ENCODE results near the gene NCDN.

Gene NCDN

DNA sequence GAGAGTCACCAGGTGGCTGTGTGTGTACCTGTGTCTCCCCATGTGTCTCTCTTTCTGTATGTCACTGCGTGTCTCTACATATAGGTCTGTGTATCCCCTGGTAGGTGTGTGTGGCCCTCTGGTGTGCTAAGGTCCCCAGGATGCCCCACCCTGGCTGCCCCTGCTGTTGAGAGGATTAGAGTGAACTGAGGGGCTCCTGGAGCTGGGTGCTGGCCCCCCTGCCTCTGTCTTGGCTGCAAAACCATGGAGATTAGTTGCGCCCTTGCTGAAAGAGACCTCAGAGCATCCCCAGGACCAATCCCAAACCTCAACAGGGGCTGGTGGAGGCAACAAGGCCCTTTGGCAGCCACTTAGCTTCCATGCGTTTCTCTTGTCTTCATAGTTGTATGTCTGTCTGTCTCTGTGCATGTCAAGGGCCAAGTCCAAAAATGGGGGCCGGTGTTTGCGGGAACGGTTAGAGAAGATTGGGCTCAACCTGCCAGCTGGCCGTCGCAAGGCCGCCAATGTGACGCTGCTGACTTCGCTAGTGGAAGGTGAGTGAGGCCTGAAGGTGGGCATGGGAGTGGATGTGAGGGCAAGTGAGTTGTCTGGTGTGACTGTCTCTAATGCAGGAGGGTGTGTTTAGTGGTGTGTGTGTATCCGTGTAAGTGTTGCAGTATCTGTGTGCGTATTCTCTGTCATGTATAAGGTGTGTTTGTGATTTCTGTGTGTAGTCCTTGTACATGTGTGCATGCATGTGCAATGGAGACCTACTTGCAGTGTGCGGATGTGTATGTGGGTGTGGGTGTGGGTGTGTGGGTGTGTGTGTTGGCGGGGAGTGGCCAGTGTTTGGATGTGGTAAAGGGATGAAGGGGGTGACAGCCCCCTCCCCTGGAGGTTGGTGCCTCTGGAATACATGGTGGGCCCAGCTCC, 32.2 kb downstream of the NCDN start:
- no peak overlapping the region for H3K27ac ChIP-seq
- no peak overlapping the region for H2AFZ ChIP-seq (ENCODE audit: low read depth)
- no peaks in the 10 kb centered on the region for H3K79me2 ChIP-seq (ENCODE audit: insufficient read depth, low read depth)
- H3K4me2 ChIP-seq, result no peak overlapping the region
- no peak overlapping the region for H3K4me3 ChIP-seq (IDR thresholded peaks at IDR 0.05; ENCODE audit: insufficient read depth, low read depth, low read length)
- no peaks in the 10 kb centered on the region for H4K20me1 ChIP-seq (ENCODE audit: insufficient read depth)
- H3K27me3 ChIP-seq (ENCODE audit: insufficient read depth, low read depth), result no peaks in the 10 kb centered on the region
- H3K36me3 ChIP-seq (ENCODE audit: insufficient read depth), result no peaks in the 10 kb centered on the region
- TF ChIP-seq, protein P1, sequence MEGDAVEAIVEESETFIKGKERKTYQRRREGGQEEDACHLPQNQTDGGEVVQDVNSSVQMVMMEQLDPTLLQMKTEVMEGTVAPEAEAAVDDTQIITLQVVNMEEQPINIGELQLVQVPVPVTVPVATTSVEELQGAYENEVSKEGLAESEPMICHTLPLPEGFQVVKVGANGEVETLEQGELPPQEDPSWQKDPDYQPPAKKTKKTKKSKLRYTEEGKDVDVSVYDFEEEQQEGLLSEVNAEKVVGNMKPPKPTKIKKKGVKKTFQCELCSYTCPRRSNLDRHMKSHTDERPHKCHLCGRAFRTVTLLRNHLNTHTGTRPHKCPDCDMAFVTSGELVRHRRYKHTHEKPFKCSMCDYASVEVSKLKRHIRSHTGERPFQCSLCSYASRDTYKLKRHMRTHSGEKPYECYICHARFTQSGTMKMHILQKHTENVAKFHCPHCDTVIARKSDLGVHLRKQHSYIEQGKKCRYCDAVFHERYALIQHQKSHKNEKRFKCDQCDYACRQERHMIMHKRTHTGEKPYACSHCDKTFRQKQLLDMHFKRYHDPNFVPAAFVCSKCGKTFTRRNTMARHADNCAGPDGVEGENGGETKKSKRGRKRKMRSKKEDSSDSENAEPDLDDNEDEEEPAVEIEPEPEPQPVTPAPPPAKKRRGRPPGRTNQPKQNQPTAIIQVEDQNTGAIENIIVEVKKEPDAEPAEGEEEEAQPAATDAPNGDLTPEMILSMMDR (conservative IDR thresholded peaks at IDR 0.05; ENCODE audit: low read depth, low read length), result no peak
- no peaks in the 10 kb centered on the region for H3K4me1 ChIP-seq (ENCODE audit: low read depth, poor library complexity, severe bottlenecking)
- no peak overlapping the region for H3K9ac ChIP-seq

DNA sequence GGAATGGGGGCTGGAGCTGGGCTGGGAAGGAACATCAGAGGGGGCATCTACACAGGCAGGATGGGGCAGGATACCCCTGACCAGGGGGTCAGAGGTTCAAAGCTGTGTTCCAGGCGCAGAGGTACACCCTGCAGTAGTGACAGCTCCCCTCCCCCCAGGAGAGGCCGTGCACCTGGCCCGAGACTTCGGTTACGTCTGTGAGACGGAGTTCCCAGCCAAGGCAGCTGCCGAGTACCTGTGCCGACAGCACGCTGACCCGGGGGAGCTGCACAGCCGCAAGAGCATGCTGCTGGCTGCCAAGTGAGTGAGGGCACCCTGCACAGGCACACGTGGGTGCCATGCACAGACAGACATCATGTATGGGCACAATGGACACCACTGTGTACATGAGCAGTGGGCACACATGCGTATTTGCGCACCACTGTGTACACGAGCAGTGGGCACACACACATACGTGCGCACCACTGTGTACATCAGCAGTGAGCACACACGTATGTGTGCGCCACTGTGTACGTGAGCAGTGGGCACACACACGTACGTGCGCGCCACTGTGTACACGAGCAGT, 33.0 kb downstream of the NCDN start:
- Histone ChIP-seq H3K9ac (no peak overlapping the region), H3K4me1 (ENCODE audit: low read depth, poor library complexity, severe bottlenecking) (no peaks in the 10 kb centered on the region), H3K27ac (no peak overlapping the region), H2AFZ (ENCODE audit: low read depth) (no peak overlapping the region), H3K27me3 (ENCODE audit: insufficient read depth, low read depth) (no peaks in the 10 kb centered on the region), H4K20me1 (ENCODE audit: insufficient read depth) (no peaks in the 10 kb centered on the region), H3K4me2 (no peak overlapping the region), H3K4me3 (IDR thresholded peaks at IDR 0.05; ENCODE audit: insufficient read depth, low read depth, low read length) (no peak overlapping the region), H3K36me3 (ENCODE audit: insufficient read depth) (no peaks in the 10 kb centered on the region), H3K79me2 (ENCODE audit: insufficient read depth, low read depth) (no peaks in the 10 kb centered on the region)
- TF ChIP-seq, protein P1 (conservative IDR thresholded peaks at IDR 0.05; ENCODE audit: low read depth, low read length), result no peak

DNA sequence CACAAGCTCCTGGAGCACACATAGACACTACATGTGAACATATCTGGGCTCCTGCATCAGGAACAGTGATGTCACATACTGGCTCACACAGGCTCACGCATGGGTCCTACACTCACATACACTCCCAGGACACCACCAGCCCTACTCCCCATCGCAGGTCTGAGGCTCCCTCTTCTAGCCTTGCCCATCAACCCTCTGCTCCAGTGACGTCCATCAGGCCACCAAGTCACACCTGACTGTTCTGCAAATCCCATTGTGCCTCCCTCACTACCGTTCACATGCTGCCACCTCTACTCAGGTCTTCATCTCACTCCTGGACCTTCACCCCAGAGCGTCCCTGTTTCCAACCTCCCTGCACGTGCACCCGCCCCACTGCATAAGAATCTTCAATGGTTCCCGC, 33.6 kb downstream of the NCDN start:
- TF ChIP-seq, protein P1 (conservative IDR thresholded peaks at IDR 0.05; ENCODE audit: low read depth, low read length), result no peak
- H4K20me1 ChIP-seq (ENCODE audit: insufficient read depth), result no peaks in the 10 kb centered on the region
- no peak overlapping the region for H2AFZ ChIP-seq (ENCODE audit: low read depth)
- no peaks in the 10 kb centered on the region for H3K27me3 ChIP-seq (ENCODE audit: insufficient read depth, low read depth)
- no peak overlapping the region for H3K4me2 ChIP-seq
- no peak overlapping the region for H3K9ac ChIP-seq
- H3K79me2 ChIP-seq (ENCODE audit: insufficient read depth, low read depth), result no peaks in the 10 kb centered on the region
- no peak overlapping the region for H3K4me3 ChIP-seq (IDR thresholded peaks at IDR 0.05; ENCODE audit: insufficient read depth, low read depth, low read length)
- H3K36me3 ChIP-seq (ENCODE audit: insufficient read depth), result no peaks in the 10 kb centered on the region
- H3K27ac ChIP-seq, result no peak overlapping the region
- no peaks in the 10 kb centered on the region for H3K4me1 ChIP-seq (ENCODE audit: low read depth, poor library complexity, severe bottlenecking)

DNA sequence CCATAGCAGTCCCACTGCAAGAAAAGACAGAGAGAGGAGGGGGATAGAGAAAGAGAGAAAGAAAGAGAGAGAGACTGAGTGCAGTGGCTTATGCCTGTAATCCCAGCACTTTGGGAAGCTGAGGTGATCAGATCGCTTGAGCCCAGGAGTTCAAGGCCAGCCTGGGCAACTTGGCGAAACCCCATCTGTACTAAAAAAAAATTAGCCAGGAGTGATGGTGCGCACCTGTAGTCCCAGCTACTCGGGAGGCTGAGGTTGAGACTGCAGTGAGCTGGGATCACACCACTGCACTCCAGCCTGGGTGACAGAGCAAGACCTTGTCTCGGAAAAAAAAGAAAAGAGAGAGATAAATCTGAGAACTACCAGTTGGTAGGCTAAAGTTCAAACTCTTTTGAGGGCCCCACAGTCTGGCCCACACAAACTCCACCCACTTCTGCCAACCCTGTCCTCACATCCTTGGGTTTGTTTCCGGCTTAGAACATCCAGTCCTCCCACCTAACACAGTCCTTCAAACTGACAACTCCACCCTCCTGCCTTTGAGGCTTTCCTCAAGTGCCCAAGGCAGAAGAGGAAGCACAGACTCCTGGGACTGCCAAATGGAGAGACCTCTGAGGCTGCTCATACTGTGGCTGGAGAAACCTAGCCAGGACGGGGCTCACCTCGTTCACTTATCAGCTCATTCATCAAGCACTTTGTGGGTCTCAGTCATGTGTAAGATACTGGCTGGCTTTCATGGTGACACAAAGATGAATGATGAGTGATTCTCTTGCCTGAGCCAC, 35.6 kb downstream of the NCDN start:
- TF ChIP-seq, protein P1 (conservative IDR thresholded peaks at IDR 0.05; ENCODE audit: low read depth, low read length), result no peak
- no peaks in the 10 kb centered on the region for H3K4me1 ChIP-seq (ENCODE audit: low read depth, poor library complexity, severe bottlenecking)
- no peak overlapping the region for H3K9ac ChIP-seq
- H2AFZ ChIP-seq (ENCODE audit: low read depth), result no peak overlapping the region
- no peaks in the 10 kb centered on the region for H4K20me1 ChIP-seq (ENCODE audit: insufficient read depth)
- no peaks in the 10 kb centered on the region for H3K79me2 ChIP-seq (ENCODE audit: insufficient read depth, low read depth)
- no peaks in the 10 kb centered on the region for H3K36me3 ChIP-seq (ENCODE audit: insufficient read depth)
- no peak overlapping the region for H3K27ac ChIP-seq
- H3K4me3 ChIP-seq (IDR thresholded peaks at IDR 0.05; ENCODE audit: insufficient read depth, low read depth, low read length), result no peak overlapping the region
- H3K4me2 ChIP-seq, result no peak overlapping the region
- H3K27me3 ChIP-seq (ENCODE audit: insufficient read depth, low read depth), result no peaks in the 10 kb centered on the region

Measured in KMS-11 (cell line).